ELR (cell line): Measurements from ENCODE around the gene OGFRL1.
"Not testable (repeated sequence)": the region's sequence is repeated elsewhere in the genome, so short reads cannot be mapped to it uniquely, and the experiment has no call there.

ENCODE experiments used
- DNase-seq: peaks from one replicate; pipeline ENCODE4 v3.0.0-alpha.2; 2015; ENCODE audit warnings: low read depth

The OGFRL1 gene

GRCh38 chr6:71288228-71289038, at the start of gene OGFRL1:
OGFRL1 (plus strand) TSS chr6:71288811; CDS start chr6:71288937, 126 bp downstream.
- DNase-seq, result peak; percentile 83

DNA sequence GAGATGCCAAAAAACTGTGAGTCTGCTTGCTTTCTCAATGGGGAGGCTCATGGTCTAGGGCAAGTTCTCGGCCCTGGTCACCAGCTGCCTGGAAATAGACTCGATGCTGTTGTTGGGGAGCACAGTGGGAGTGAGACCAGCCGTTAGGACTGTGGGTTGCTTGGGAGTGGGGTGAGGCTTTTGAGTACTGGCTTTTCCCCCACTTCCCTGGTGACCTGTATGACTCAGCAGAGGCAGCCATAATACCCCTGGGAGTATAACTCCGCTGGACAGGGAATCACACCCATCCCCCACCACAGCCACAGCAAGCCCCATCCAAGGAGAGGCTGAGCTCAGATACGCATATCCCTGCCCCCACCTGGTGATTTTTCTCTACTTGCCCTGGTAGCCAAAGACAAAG, 48.9 kb upstream of the OGFRL1 start:
- DNase-seq, result no peak

GRCh38 chr6:71245265-71246049, 43.2 kb upstream of the OGFRL1 start:
- no peak for DNase-seq

DNA sequence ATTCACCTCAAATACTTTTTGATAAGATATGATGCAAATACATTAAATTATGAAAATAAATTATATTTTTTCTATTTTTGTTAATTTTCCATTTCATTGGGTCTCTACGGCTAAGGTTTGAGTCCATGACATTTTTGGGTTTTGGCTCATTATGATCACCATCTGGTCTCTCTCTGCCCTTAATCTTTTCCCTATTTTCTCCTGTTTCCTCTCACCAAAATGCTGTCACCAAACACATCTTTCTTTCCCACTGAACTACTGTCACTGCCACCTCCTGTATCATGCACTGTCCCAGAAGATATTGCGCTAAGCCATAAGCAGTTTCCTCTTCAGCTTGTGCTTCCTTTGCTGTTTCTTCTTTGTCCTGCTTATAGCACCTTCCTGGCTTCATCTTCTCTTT, 42.0 kb upstream of the OGFRL1 start:
- no peak for DNase-seq

DNA sequence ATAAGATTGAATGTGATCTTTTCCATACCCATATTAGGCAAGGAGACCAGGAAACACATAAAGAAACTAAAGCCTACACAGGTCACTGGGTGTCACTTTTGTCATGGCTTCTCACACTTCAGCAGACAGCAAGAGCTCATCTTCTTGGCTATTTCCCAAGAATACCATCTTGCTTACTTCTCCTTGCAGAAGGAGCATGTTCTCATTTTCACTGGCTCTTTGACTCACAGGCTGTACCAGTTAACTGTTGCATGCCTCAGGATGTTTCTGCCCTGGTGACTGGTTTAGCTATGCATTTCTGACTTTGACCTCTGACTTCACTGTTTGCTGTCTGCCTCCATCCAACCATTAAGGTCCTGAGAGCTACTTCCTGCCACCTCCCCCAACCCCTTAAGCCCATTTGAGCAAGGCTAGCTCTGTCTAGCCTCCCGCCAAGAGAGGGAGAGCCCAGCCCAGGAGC, 40.3 kb upstream of the OGFRL1 start:
- peak; percentile 95 for DNase-seq

DNA sequence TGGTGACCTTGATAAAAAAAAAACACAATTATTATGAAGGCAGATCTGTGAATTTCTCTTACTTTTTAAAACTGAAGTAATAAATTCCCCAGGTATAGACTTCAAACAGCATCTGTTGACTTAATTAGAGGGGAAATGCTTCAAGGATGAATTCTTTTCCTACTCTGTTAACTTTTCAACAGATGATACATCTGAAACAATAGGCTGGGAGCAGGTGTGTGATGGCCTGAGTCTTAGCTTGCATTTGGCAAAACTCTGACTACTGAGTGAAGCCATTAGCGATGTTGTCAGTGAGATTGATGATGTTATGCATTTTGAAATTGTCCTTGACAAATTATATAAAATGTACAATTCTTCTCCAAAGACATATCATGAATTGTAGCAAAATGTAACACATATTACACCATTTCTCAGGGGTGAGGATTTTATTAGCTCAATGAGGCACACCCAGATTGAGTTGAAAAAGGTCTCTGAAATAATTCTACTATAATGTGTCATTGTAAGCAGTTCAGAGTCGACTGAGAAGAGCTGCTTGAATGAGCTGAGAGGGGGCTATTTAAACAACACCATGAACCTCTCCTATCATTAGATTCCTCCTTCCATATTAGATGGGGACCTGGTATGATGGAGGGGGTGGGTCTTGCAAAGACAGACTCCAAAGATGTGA, 39.6 kb upstream of the OGFRL1 start:
- DNase-seq, result peak; percentile 16

DNA sequence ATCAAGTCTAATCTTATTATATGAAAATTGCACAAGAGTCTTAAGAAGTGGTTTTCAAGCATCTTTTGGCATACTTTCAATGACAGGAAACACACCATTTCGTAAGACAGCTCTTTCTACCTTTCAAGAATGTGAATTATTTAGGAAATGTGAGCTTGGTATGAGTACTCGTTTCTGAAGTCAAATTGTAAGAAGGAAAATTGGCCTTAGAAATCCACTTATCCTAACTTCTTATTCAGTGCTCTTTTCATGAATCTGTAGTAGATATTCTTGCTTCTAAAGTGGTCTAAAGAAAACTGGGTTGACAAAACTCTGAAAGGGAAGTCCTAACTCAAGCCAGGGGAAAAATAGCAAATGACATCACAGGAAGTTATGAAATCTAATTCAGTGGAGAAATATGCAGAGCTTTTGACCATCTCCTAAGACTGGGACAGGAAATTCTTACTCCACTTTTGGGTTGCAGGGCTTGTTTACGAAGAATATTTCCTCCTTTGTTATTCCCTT, 38.5 kb upstream of the OGFRL1 start:
- DNase-seq, result peak; percentile 87

DNA sequence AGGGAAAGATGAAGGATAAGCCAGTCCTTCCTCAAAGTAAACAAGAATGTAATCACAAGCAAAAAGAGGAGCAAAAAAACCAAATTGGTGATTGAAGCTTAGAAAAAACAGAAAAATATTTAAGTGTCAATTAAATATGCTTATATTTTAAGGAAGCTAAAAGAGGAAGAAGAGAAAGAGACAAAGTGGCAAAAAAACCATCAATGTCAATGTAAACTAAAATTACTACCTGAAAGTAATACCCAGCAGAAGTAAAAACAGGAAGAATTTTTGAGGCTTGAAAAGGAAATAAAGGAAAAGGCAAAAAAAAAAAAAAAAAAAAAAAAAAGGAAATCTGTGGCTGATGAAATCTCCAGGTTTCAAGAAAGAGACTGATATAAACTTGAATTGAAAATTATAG, 36.2 kb upstream of the OGFRL1 start:
- DNase-seq, result no peak

DNA sequence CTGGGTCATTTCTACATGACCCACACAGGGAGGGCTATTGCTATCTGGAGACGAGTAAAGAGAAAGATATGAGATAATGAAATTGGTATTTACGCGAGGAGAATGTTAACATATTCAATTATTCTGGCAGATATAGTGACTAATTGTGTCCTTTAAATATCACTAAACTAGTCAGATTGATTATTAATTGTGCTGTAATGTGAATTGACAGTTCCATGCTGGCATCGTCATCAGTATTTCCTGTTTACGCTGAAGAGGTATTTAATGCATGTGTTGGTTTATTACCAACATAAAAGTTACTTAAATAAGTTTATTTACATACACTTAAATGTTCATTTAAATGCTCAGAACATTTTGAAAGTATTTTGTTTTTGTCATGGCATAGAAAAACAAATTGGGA, 35.7 kb upstream of the OGFRL1 start:
- DNase-seq, result peak; percentile 58

- no peak for DNase-seq
These were observed 34.3 kb upstream of the OGFRL1 start for GRCh38 chr6:71254323-71254722.

GRCh38 chr6:71258078-71258866, 30.3 kb upstream of the OGFRL1 start:
- DNase-seq, result no peak

DNA sequence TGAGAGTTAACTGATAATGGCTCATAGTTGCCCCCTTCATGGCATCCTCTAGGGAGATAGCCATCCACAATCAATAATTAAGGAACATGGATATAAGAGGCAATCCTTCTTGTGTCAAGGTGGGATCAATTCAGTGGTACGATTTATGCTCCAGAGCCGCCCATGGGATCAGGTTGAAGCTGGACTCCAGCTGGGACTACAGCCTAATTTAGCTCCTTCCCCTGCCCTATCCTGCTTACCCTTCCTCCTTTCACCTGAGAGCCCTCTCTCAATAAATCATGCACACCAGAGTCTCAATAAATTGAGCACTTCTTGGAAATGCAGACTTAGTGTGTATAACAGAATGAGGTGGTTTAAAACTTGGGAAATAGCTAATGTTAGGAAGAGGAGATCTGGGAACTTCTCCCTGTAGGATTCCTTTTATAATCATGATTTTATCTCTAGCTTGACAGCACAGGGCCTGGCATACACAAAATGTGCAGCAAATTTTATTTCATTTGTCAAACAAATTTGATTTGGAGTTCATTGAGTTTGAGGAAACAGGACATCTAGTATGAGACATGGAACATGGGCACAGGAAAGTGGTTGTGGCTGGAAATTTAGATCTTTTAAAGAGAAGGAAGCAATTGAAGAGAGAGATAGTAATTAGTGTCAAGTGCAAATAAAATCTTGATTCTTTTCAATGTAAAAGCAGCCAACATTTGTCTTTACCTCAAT, 28.6 kb upstream of the OGFRL1 start:
- no peak for DNase-seq

DNA sequence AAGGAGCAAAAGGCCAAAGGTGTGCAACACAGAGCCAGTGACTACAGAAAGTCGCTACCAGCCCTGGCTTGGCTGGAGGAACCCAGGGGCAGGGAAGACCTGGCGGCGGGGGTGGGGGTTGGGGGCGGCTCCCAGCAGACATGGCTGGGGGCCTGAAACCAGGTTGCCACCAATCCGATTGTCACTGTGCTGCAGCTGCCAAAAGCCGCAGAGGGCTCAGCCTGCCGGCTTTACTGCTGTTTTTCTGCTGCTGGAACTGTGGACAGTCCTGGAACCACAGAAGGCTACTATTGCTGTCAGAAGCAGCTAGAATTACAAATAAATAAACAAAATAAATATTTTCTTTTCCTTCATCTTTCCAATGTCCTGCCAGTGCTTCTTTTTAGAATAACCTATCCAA, 25.7 kb upstream of the OGFRL1 start:
- no peak for DNase-seq

DNA sequence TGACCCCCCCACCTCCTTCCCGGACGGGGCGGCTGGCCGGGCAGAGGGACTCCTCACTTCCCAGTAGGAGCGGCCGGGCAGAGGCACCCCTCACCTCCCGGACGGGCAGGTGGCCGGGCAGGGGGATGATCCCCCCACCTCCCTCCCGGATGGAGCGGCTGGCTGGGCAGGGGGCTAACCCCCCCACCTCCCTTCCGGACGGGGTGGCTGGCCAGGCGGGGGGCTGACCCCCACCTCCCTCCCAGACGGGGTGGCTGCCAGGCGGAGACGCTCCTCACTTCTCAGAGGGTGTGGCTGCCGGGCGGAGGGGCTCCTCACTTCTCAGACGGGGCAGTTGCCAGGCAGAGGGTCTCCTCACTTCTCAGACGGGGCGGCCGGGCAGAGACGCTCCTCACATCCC, 22.2 kb upstream of the OGFRL1 start:
- DNase-seq, result not testable (repeated sequence)

GRCh38 chr6:71268735-71269437, 19.7 kb upstream of the OGFRL1 start:
- no peak for DNase-seq

DNA sequence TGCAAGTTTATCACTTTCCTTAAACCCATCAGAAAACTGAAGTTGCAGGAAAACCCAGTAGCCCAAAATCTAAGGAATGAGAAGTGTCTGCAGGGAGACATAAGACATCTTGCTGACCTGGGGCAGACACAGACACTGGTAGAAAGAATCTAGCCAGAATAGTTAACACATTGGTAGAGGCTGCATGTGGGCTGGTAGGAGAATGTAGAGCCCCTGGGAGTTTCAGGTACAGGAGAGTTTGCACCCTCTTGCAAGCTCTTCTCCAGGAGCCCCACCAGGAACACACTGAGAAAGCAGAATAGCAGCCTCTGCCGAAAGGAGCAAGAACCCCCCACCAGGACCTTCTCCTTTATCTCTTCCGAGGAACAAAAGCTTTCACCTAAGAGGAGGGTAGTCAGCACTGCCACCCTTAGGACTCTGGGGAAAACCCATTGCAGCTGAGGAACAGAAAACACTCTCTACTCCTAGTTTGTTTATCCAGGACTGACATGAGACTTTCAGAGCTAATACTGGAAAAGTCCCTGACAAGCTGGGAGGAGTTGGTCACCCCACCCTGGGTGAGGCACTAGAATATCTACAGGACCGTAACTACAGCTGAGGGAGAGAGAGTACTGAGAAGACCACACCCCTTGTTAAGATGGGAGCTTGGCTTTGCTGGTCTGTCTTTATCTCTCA, 10.5 kb upstream of the OGFRL1 start:
- no peak for DNase-seq

DNA sequence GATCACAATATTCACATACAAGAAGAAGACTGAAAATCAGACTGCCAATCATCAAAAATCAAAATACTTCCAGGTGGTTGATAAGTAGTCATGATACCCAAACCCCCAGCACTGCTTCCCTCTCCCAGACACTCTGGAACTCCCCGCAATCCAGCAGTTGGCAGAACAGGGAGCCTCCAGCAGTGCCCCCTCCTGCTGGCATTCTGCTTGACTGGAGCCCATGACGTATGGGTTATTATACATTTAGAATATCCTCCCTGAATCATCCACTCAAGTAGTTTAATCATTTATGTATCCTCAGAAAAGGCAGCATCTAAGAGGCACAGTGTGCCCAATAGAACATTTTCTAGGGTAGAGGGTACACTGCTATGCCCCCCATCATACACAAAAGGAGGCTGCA, 9.3 kb upstream of the OGFRL1 start:
- DNase-seq, result no peak

DNA sequence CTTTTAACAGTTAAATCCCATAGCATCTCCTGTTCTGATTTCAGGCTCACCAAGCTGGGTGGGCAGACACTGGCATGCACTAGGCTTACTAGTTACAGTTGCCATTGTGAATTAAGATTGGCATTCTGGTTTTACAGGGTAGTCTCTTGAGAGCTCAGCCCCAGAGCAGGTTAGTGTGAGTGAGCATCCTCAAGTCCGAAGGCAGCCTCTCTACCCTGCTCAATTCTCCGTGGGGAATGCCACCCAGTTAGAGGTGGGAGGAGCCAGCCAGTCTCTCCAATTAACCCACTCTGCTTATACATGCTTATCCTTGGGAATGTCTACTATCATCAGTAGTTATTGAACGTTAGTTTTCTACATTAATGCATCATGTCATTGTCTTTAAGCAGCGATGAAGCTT, 8.9 kb upstream of the OGFRL1 start:
- DNase-seq, result no peak

- no peak for DNase-seq
These were observed 7.9 kb upstream of the OGFRL1 start for GRCh38 chr6:71280701-71281100.

GRCh38 chr6:71284785-71285184, 3.8 kb upstream of the OGFRL1 start:
- DNase-seq, result no peak
